DND-41 (cell line): ENCODE results near the gene RFFL.
A peak's percentile ranks its signal among the peaks of the same experiment; 100 is the strongest.

ENCODE experiments used
- ATAC-seq: fragments of 200-7000 bp; cut with Tn5 transposase; 3 replicates; pipeline ENCODE4 v1.9.1; 2021; ENCODE audit warnings: low read depth; ENCODE audit not compliant: insufficient read depth
- DNase-seq: peaks from one replicate; pipeline ENCODE4 v3.0.0-alpha.2; 2020
- H2AFZ ChIP-seq: 2 replicates; pipeline ENCODE4 v1.6.0; 2012; ENCODE audit warnings: low read depth, low read length
- H3K27ac ChIP-seq: 2 replicates; pipeline ENCODE4 v1.5.1; 2012; ENCODE audit warnings: low read length, inconsistent platforms
- H3K27me3 ChIP-seq: fragments of 200-600 bp; sonication (generic); 2 replicates; pipeline ENCODE4 v1.6.0; 2012; ENCODE audit warnings: low read length, mild to moderate bottlenecking, inconsistent platforms; ENCODE audit not compliant: insufficient read depth, poor library complexity
- H3K36me3 ChIP-seq: 2 replicates; pipeline ENCODE4 v1.5.1; 2012; ENCODE audit warnings: low read length, inconsistent platforms; ENCODE audit not compliant: insufficient read depth
- H3K4me1 ChIP-seq: 2 replicates; pipeline ENCODE4 v1.5.1; 2012; ENCODE audit warnings: mild to moderate bottlenecking, low read length; ENCODE audit not compliant: insufficient read depth
- H3K4me2 ChIP-seq: 2 replicates; pipeline ENCODE4 v1.6.0; 2012; ENCODE audit warnings: mild to moderate bottlenecking, moderate library complexity, low read length, inconsistent platforms; ENCODE audit not compliant: insufficient read depth
- H3K4me3 ChIP-seq, 2 experiments: fragments of 200-600 bp in 1 of 2; shearing (Covaris generic) in 1 of 2; 2 replicates each; pipeline ENCODE4 v1.5.1; 2012 to 2016; ENCODE audit warnings: inconsistent platforms in 2 of 2, low read length in 2 of 2, mild to moderate bottlenecking in 2 of 2, low read depth in 1 of 2, moderate library complexity in 1 of 2
- H3K79me2 ChIP-seq: 2 replicates; pipeline ENCODE4 v1.6.0; 2012; ENCODE audit warnings: low read length, inconsistent platforms; ENCODE audit not compliant: insufficient read depth
- H3K9ac ChIP-seq: 2 replicates; pipeline ENCODE4 v1.6.0; 2012; ENCODE audit warnings: low read depth, mild to moderate bottlenecking, inconsistent platforms, low read length, moderate library complexity
- H3K9me3 ChIP-seq: 2 replicates; pipeline ENCODE4 v1.5.1; 2012; ENCODE audit warnings: low read length, moderate library complexity, mild to moderate bottlenecking, inconsistent platforms; ENCODE audit not compliant: insufficient read depth, severe bottlenecking
- H4K20me1 ChIP-seq: 2 replicates; pipeline ENCODE4 v1.6.0; 2012; ENCODE audit warnings: low read length; ENCODE audit not compliant: insufficient read depth
- CTCF ChIP-seq: IDR thresholded peaks from 2 replicates; pipeline ENCODE4 v1.5.1; 2012; ENCODE audit warnings: borderline replicate concordance, low read length, moderate library complexity, mild to moderate bottlenecking; ENCODE audit not compliant: poor library complexity, severe bottlenecking; ENCODE audit errors: extremely low read depth
- EZH2 ChIP-seq: IDR thresholded peaks from 3 replicates; pipeline ENCODE4 v1.6.1; 2012; ENCODE audit warnings: borderline replicate concordance, low read depth, mild to moderate bottlenecking, moderate library complexity, low read length, inconsistent platforms; ENCODE audit not compliant: severe bottlenecking

RFFL gene

GRCh38 chr17:34980681-34981537 lies 82.6 kb downstream of the RFFL start:
- DNase-seq, result peak; percentile 71
- peak; percentile 80 for ATAC-seq
- Histone ChIP-seq H3K9ac (peak overlapping the region; percentile 95), H3K27me3 (no peaks in the 10 kb centered on the region), H3K36me3 (peaks cover 29% of the 10 kb centered on the region), H2AFZ (peak overlapping the region; percentile 60), H3K27ac (peak overlapping the region; percentile 96), H3K9me3 (no peaks in the 10 kb centered on the region), H3K4me2 (peak overlapping the region; percentile 81), H3K4me3 (peak overlapping the region; percentile 82 to 89), H3K4me1 (peaks cover 49% of the 10 kb centered on the region), H3K79me2 (peaks cover 39% of the 10 kb centered on the region), H4K20me1 (no peaks in the 10 kb centered on the region)
- peak; percentile 59 for TF ChIP-seq CTCF
- no peak for TF ChIP-seq EZH2

- H3K4me1 ChIP-seq, result peaks cover 49% of the 10 kb centered on the region
- peak within 1 kb of the TSS; percentile 95 for H3K9ac ChIP-seq
- H3K27me3 ChIP-seq, result no peaks in the 10 kb centered on the region
- H3K36me3 ChIP-seq, result peaks cover 23% of the 10 kb centered on the region
- peak within 1 kb of the TSS; percentile 82 to 89 for H3K4me3 ChIP-seq
- H3K79me2 ChIP-seq, result peaks cover 39% of the 10 kb centered on the region
- TF ChIP-seq CTCF (no peak), EZH2 (no peak)
- no peaks in the 10 kb centered on the region for H4K20me1 ChIP-seq
- H2AFZ ChIP-seq, result peak within 1 kb of the TSS; percentile 60
- H3K4me2 ChIP-seq, result peak within 1 kb of the TSS; percentile 81
- H3K27ac ChIP-seq, result peak within 1 kb of the TSS; percentile 96
- ATAC-seq, result peak; percentile 83
- no peaks in the 10 kb centered on the region for H3K9me3 ChIP-seq
- peak; percentile 96 for DNase-seq
Measured at GRCh38 chr17:34980353-34980680, 83.2 kb downstream of the RFFL start, which contains the start of gene LIG3. Gene LIG3 (plus strand): TSS chr17:34980512. CDS start chr17:34983006, 2,494 bp downstream.

- no peak for ATAC-seq
- Histone ChIP-seq H3K9ac (peak overlapping the region; percentile 95), H3K4me1 (peaks cover 49% of the 10 kb centered on the region), H3K36me3 (peaks cover 18% of the 10 kb centered on the region), H3K27ac (peak overlapping the region; percentile 96), H3K9me3 (no peaks in the 10 kb centered on the region), H3K4me3 (peak overlapping the region; percentile 82 to 89), H2AFZ (peak overlapping the region; percentile 60), H3K79me2 (peaks cover 39% of the 10 kb centered on the region), H4K20me1 (no peaks in the 10 kb centered on the region), H3K4me2 (peak overlapping the region; percentile 81), H3K27me3 (no peaks in the 10 kb centered on the region)
- TF ChIP-seq CTCF (no peak), EZH2 (no peak)
- no peak for DNase-seq
Measured at GRCh38 chr17:34979650-34980352, 83.7 kb downstream of the RFFL start.
